ENCODE measurements around the gene PDE10A.

DNA sequence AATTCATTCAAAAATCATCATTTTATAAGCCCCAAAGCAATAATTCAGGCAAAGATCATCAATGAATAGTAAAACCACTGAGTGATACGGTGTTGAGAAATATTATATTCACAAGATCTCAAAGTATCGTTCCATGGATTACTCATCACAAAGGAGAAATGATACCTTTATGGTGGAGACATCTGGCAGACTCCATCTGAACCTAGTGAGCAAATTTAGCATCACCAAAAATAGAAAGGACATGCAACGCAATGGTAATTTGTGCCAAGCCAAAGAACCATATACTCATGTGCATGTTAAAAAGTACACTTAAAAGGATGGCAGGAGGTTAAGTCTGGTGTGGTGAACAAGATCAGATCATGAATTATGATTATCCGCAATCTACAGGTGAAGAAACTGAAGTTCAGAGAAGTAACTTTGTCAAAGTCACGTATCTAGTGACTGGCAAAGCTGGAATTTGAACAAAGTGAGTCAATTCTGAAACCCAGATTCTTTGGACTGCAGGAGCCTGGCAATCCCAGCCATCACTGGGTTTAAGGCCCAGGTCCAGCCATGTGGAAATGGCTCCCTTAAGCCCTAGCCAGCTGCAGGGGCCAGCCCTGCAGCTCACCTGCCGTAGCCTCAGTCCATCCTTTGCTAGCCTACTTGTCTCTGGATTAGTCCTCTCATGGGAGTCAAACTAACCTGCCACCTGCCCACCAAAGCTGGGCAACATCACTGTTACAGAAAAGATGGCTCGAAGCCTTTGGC lies 68.3 kb downstream of the PDE10A start:
- TF ChIP-seq, protein P1, sequence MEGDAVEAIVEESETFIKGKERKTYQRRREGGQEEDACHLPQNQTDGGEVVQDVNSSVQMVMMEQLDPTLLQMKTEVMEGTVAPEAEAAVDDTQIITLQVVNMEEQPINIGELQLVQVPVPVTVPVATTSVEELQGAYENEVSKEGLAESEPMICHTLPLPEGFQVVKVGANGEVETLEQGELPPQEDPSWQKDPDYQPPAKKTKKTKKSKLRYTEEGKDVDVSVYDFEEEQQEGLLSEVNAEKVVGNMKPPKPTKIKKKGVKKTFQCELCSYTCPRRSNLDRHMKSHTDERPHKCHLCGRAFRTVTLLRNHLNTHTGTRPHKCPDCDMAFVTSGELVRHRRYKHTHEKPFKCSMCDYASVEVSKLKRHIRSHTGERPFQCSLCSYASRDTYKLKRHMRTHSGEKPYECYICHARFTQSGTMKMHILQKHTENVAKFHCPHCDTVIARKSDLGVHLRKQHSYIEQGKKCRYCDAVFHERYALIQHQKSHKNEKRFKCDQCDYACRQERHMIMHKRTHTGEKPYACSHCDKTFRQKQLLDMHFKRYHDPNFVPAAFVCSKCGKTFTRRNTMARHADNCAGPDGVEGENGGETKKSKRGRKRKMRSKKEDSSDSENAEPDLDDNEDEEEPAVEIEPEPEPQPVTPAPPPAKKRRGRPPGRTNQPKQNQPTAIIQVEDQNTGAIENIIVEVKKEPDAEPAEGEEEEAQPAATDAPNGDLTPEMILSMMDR (IDR thresholded peaks at IDR 0.05) = no peak
- TF ChIP-seq, protein P2, sequence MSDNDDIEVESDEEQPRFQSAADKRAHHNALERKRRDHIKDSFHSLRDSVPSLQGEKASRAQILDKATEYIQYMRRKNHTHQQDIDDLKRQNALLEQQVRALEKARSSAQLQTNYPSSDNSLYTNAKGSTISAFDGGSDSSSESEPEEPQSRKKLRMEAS (CRISPR knock-in tag; IDR thresholded peaks at IDR 0.05) = no peak
- TF ChIP-seq, protein P3, sequence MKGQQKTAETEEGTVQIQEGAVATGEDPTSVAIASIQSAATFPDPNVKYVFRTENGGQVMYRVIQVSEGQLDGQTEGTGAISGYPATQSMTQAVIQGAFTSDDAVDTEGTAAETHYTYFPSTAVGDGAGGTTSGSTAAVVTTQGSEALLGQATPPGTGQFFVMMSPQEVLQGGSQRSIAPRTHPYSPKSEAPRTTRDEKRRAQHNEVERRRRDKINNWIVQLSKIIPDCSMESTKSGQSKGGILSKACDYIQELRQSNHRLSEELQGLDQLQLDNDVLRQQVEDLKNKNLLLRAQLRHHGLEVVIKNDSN (CRISPR knock-in tag; IDR thresholded peaks at IDR 0.05) = no peak
- TF ChIP-seq ZNF232 (CRISPR knock-in tag; IDR thresholded peaks at IDR 0.05) (no peak), TCF7 (CRISPR knock-in tag; IDR thresholded peaks at IDR 0.05; ENCODE audit: low read depth) (no peak), NR2C2 (CRISPR knock-in tag; IDR thresholded peaks at IDR 0.05) (no peak)
- TF ChIP-seq, protein P4, sequence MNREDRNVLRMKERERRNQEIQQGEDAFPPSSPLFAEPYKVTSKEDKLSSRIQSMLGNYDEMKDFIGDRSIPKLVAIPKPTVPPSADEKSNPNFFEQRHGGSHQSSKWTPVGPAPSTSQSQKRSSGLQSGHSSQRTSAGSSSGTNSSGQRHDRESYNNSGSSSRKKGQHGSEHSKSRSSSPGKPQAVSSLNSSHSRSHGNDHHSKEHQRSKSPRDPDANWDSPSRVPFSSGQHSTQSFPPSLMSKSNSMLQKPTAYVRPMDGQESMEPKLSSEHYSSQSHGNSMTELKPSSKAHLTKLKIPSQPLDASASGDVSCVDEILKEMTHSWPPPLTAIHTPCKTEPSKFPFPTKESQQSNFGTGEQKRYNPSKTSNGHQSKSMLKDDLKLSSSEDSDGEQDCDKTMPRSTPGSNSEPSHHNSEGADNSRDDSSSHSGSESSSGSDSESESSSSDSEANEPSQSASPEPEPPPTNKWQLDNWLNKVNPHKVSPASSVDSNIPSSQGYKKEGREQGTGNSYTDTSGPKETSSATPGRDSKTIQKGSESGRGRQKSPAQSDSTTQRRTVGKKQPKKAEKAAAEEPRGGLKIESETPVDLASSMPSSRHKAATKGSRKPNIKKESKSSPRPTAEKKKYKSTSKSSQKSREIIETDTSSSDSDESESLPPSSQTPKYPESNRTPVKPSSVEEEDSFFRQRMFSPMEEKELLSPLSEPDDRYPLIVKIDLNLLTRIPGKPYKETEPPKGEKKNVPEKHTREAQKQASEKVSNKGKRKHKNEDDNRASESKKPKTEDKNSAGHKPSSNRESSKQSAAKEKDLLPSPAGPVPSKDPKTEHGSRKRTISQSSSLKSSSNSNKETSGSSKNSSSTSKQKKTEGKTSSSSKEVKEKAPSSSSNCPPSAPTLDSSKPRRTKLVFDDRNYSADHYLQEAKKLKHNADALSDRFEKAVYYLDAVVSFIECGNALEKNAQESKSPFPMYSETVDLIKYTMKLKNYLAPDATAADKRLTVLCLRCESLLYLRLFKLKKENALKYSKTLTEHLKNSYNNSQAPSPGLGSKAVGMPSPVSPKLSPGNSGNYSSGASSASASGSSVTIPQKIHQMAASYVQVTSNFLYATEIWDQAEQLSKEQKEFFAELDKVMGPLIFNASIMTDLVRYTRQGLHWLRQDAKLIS (CRISPR knock-in tag; IDR thresholded peaks at IDR 0.05; ENCODE audit: borderline replicate concordance) = no peak
- TF ChIP-seq, protein P5, sequence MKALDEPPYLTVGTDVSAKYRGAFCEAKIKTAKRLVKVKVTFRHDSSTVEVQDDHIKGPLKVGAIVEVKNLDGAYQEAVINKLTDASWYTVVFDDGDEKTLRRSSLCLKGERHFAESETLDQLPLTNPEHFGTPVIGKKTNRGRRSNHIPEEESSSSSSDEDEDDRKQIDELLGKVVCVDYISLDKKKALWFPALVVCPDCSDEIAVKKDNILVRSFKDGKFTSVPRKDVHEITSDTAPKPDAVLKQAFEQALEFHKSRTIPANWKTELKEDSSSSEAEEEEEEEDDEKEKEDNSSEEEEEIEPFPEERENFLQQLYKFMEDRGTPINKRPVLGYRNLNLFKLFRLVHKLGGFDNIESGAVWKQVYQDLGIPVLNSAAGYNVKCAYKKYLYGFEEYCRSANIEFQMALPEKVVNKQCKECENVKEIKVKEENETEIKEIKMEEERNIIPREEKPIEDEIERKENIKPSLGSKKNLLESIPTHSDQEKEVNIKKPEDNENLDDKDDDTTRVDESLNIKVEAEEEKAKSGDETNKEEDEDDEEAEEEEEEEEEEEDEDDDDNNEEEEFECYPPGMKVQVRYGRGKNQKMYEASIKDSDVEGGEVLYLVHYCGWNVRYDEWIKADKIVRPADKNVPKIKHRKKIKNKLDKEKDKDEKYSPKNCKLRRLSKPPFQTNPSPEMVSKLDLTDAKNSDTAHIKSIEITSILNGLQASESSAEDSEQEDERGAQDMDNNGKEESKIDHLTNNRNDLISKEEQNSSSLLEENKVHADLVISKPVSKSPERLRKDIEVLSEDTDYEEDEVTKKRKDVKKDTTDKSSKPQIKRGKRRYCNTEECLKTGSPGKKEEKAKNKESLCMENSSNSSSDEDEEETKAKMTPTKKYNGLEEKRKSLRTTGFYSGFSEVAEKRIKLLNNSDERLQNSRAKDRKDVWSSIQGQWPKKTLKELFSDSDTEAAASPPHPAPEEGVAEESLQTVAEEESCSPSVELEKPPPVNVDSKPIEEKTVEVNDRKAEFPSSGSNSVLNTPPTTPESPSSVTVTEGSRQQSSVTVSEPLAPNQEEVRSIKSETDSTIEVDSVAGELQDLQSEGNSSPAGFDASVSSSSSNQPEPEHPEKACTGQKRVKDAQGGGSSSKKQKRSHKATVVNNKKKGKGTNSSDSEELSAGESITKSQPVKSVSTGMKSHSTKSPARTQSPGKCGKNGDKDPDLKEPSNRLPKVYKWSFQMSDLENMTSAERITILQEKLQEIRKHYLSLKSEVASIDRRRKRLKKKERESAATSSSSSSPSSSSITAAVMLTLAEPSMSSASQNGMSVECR (CRISPR knock-in tag; IDR thresholded peaks at IDR 0.05; ENCODE audit: borderline replicate concordance) = no peak

Measured in WTC11 (cell line).